C4-2B (cell line): Measurements from ENCODE around the gene NCOA6.
"Not testable (repeated sequence)": the region's sequence is repeated elsewhere in the genome, so short reads cannot be mapped to it uniquely, and the experiment has no call there.

Source experiments
- H3K27ac ChIP-seq: fragments of 450-650 bp; 2 replicates; pipeline ENCODE4 v1.5.1; 2017
- CTCF ChIP-seq: fragments of 450-650 bp; conservative IDR thresholded peaks from 2 replicates; pipeline ENCODE4 v1.5.1; 2017; ENCODE audit warnings: mild to moderate bottlenecking
- ZFX ChIP-seq: fragments of 450-650 bp; IDR thresholded peaks from 2 replicates; pipeline ENCODE4 v1.6.1; 2017

NCOA6 gene

DNA sequence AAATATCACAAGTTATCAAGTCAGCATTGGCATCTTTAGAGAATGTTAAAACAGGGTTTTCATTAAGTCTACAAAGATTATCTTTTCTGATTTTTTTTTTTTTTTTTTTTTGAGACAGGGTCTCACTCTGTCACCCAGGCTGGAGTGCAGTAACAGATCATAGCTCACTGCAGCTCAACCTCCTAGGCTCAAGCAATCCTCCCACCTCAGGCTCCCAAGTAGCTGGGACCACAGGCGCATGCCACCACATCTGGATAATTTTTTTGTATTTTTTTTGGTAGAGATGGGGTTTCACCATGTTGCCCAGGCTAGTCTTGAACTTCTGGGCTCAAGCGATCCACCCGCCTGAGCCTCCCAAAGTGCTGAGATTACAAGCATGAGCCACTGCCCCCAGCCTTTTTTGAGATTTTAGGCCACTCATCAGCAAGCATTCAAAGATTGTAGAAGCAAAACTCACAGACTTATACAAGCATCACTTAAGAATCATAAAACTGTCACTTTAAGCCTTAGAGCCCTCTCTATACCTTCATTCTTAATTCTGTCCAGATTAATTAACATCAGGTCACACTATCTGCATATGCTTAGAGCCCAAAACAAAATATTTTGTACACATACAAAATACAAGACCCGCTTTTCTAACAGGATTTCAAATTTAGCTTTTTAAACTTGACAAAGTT, 32.6 kb downstream of the NCOA6 start:
- no peak for TF ChIP-seq CTCF
- TF ChIP-seq ZFX, result no peak
- H3K27ac ChIP-seq, result no peak overlapping the region

GRCh38 chr20:34791289-34792020, 34.0 kb downstream of the NCOA6 start:
- TF ChIP-seq CTCF, result no peak
- no peak for TF ChIP-seq ZFX
- peak overlapping the region; percentile 49; the same call in 1 of the 2 replicates for H3K27ac ChIP-seq

- TF ChIP-seq ZFX (no peak), CTCF (no peak)
- no peak overlapping the region for H3K27ac ChIP-seq
Observed at GRCh38 chr20:34781220-34781619, 44.2 kb downstream of the NCOA6 start.

DNA sequence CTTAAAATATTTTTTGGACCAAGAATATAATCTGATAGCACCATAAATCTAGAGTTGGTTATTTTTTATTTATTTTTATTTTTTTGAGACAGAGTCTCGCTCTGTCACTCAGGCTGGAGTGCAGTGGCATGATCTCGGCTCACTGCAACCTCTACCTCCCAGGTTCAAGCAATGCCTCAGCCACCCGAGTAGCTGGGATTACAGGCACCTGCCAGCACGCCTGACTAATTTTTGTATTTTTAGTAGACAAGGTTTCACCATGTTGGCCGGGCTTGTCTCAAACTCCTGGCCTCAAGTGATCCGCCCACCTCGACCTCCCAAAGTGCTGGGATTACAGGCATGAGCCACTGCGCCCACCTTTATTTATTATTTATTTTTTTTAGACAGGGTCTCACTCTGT, 45.2 kb downstream of the NCOA6 start:
- H3K27ac ChIP-seq, result not testable (repeated sequence)

DNA sequence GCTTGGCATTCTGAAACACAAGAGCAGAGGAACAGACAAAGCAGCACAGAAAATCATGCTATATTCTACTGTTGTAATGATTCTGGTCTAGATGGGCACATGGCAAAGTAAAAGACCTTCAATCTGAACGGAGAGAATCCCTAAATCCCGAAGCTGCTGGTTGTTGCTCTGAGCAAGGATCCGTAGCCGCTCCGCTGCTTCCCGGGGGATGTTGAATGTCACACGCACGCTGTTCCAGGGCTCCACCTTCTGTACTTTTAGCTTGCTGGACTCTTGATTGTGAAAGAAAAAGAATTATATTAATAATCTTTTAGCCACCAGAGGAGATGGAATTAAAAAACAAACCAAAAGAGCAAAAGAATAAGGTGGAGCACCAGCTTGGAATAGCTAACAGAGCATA, 49.3 kb downstream of the NCOA6 start:
- TF ChIP-seq ZFX, result no peak
- no peak for TF ChIP-seq CTCF
- no peak overlapping the region for H3K27ac ChIP-seq

GRCh38 chr20:34774886-34775285, 50.6 kb downstream of the NCOA6 start:
- TF ChIP-seq CTCF (no peak), ZFX (no peak)
- H3K27ac ChIP-seq, result no peak overlapping the region

- TF ChIP-seq ZFX (no peak), CTCF (no peak)
- no peak overlapping the region for H3K27ac ChIP-seq
Observed at GRCh38 chr20:34774449-34774848, 51.0 kb downstream of the NCOA6 start.

- TF ChIP-seq ZFX (no peak), CTCF (no peak)
- no peak overlapping the region for H3K27ac ChIP-seq
Observed at GRCh38 chr20:34773726-34774125, 51.7 kb downstream of the NCOA6 start.
